ENCODE data around the gene MRO.

DNA sequence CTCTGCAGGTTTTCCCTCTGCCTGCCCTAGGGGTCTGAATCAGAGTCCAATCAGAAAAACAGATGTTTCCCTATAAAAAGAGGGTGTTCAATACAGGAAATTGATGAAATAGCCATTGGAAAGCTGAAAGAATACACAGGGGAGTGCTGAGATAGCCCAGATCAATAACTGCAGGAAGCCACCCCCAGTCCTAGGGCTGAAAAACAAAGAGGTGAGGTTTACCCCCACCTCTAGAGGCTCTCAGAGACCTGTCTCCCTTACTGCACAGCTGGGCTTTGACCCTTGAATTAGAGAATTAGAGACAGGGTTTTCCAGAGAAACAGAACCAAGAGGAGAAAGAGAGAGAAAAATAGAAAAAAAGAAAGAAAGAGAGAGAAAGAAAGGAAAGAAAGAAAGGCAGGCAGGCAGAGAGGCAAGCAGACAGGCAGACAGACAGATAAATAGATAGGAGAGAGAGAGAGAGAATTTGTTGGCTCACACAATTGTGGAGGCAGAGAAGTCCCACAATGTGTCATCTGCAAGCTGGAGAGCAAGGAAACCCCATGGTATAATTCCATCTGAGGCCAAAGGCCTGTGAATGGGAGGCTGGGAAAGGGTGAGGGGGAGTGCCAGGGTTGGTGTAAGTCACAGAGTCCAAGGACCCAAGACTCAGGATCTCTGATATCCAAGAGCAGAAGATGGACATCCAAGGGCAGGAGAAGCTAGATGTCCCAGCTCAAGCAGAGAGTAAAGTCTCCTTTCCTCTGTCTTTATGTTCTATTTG, 40.2 kb upstream of the MRO start:
- TF ChIP-seq, protein P1, sequence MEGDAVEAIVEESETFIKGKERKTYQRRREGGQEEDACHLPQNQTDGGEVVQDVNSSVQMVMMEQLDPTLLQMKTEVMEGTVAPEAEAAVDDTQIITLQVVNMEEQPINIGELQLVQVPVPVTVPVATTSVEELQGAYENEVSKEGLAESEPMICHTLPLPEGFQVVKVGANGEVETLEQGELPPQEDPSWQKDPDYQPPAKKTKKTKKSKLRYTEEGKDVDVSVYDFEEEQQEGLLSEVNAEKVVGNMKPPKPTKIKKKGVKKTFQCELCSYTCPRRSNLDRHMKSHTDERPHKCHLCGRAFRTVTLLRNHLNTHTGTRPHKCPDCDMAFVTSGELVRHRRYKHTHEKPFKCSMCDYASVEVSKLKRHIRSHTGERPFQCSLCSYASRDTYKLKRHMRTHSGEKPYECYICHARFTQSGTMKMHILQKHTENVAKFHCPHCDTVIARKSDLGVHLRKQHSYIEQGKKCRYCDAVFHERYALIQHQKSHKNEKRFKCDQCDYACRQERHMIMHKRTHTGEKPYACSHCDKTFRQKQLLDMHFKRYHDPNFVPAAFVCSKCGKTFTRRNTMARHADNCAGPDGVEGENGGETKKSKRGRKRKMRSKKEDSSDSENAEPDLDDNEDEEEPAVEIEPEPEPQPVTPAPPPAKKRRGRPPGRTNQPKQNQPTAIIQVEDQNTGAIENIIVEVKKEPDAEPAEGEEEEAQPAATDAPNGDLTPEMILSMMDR (IDR thresholded peaks at IDR 0.05): no peak
- no peak for TF ChIP-seq POLR2A (IDR thresholded peaks at IDR 0.05)
- TF ChIP-seq POLR2AphosphoS5 (IDR thresholded peaks at IDR 0.05; ENCODE audit: insufficient read depth in 1 of 2, low read depth in 1 of 2): no peak
